Osteocyte (in vitro differentiated cells): Measurements from ENCODE around the gene G6PC3. TPM values are rescaled to one million over a fixed set of nuclear protein-coding genes. Genes with fewer than 3 reads are reported as not detected.

ENCODE experiments used
- DNase-seq: peaks from one replicate; pipeline ENCODE4 v3.0.0; 2021; ENCODE audit warnings: mixed read lengths; ENCODE audit not compliant: unreplicated experiment; ENCODE audit errors: extremely low spot score
- H3K27ac Mint-ChIP-seq: one replicate; pipeline ENCODE4 v1.8.0; 2021; ENCODE audit warnings: mild to moderate bottlenecking, mixed read lengths; ENCODE audit not compliant: unreplicated experiment
- H3K27me3 Mint-ChIP-seq: one replicate; pipeline ENCODE4 v1.8.0; 2021; ENCODE audit warnings: mixed read lengths; ENCODE audit not compliant: unreplicated experiment
- H3K36me3 Mint-ChIP-seq: one replicate; pipeline ENCODE4 v1.8.0; 2021; ENCODE audit warnings: mixed read lengths; ENCODE audit not compliant: unreplicated experiment
- H3K4me1 Mint-ChIP-seq: one replicate; pipeline ENCODE4 v1.8.0; 2021; ENCODE audit warnings: mixed read lengths; ENCODE audit not compliant: unreplicated experiment
- H3K4me3 Mint-ChIP-seq: one replicate; pipeline ENCODE4 v1.8.0; 2021; ENCODE audit warnings: mild to moderate bottlenecking, moderate library complexity, mixed read lengths; ENCODE audit not compliant: unreplicated experiment
- H3K9me3 Mint-ChIP-seq: one replicate; pipeline ENCODE4 v1.8.0; 2021; ENCODE audit warnings: mixed read lengths; ENCODE audit not compliant: unreplicated experiment
- CTCF ChIP-seq: fragments of 200-600 bp; sonication (generic); IDR thresholded peaks from 2 replicates; pipeline ENCODE4 v1.5.0; 2021; ENCODE audit warnings: antibody characterized with exemption, mild to moderate bottlenecking, moderate library complexity
- total RNA-seq: library from RNA; stranded (reverse); gene quantifications from 2 replicates; pipeline ENCODE4 v1.2.1, GENCODE V29; 2021

G6PC3 gene
- total RNA-seq, 1 donor from 2014 or later, result 60.3 TPM

GRCh38 chr17:44120851-44121605, 50.5 kb downstream of the G6PC3 start:
- Mint-ChIP-seq H3K27ac (no peak overlapping the region), H3K4me1 (peaks cover 24% of the 10 kb centered on the region), H3K9me3 (no peaks in the 10 kb centered on the region), H3K27me3 (no peaks in the 10 kb centered on the region), H3K4me3 (no peak overlapping the region), H3K36me3 (peaks cover 4% of the 10 kb centered on the region)
- TF ChIP-seq CTCF, result no peak
- no peak for DNase-seq

GRCh38 chr17:44121997-44122815, 51.7 kb downstream of the G6PC3 start:
- H3K9me3 Mint-ChIP-seq, result no peaks in the 10 kb centered on the region

GRCh38 chr17:44122816-44123355, 52.4 kb downstream of the G6PC3 start:
- Mint-ChIP-seq H3K36me3 (no peaks in the 10 kb centered on the region), H3K9me3 (no peaks in the 10 kb centered on the region), H3K4me1 (peaks cover 24% of the 10 kb centered on the region), H3K27ac (no peak overlapping the region), H3K4me3 (peak overlapping the region; percentile 84), H3K27me3 (no peaks in the 10 kb centered on the region)
- DNase-seq, result no peak
- no peak for TF ChIP-seq CTCF

More at GRCh38 chr17:44121997-44122815, 51.7 kb downstream of the G6PC3 start:
- Mint-ChIP-seq H3K4me1 (peaks cover 24% of the 10 kb centered on the region), H3K36me3 (no peaks in the 10 kb centered on the region), H3K4me3 (peak overlapping the region; percentile 84), H3K27me3 (no peaks in the 10 kb centered on the region), H3K27ac (peak overlapping the region; percentile 23)
- no peak for DNase-seq
- no peak for TF ChIP-seq CTCF

- TF ChIP-seq CTCF, result peak; percentile 68
- Mint-ChIP-seq H3K9me3 (no peaks in the 10 kb centered on the region), H3K27me3 (no peaks in the 10 kb centered on the region), H3K4me3 (peak within 1 kb of the TSS; percentile 93), H3K27ac (peak within 1 kb of the TSS; percentile 98), H3K36me3 (no peaks in the 10 kb centered on the region), H3K4me1 (peaks cover 24% of the 10 kb centered on the region)
- DNase-seq, result peak; percentile 98
Observed at GRCh38 chr17:44123356-44124117, 53.0 kb downstream of the G6PC3 start, which contains the start of gene HDAC5. TSS of gene HDAC5 (minus strand) at chr17:44123641. CDS start at chr17:44117515, 6,126 bp downstream.
